ENCODE measurements around the gene ICAM5.

- TF ChIP-seq CTCF (IDR thresholded peaks at IDR 0.05) (no peak), POLR2AphosphoS5 (IDR thresholded peaks at IDR 0.05; ENCODE audit: low read depth, low read length) (no peak), TCF7L2 (IDR thresholded peaks at IDR 0.05; ENCODE audit: low read depth, low read length) (no peak)
Observed at GRCh38 chr19:10305139-10305806, 15.5 kb downstream of the ICAM5 start.

All from Panc1 (cell line).